Activated CD8-positive, alpha-beta memory T cell treated with anti-CD3 and anti-CD28 coated beads for 48 hours (primary cell): Measurements from ENCODE around the gene LMAN2.
A peak's percentile ranks its signal among the peaks of the same experiment; 100 is the strongest.
"Not testable (repeated sequence)": the region's sequence is repeated elsewhere in the genome, so short reads cannot be mapped to it uniquely, and the experiment has no call there.

Experiments
- DNase-seq, 3 experiments: peaks; one replicate each; pipeline ENCODE4 v3.0.0-alpha.2; 2020; ENCODE audit warnings: low read depth in 2 of 3, low spot score in 2 of 3

LMAN2 gene

DNA sequence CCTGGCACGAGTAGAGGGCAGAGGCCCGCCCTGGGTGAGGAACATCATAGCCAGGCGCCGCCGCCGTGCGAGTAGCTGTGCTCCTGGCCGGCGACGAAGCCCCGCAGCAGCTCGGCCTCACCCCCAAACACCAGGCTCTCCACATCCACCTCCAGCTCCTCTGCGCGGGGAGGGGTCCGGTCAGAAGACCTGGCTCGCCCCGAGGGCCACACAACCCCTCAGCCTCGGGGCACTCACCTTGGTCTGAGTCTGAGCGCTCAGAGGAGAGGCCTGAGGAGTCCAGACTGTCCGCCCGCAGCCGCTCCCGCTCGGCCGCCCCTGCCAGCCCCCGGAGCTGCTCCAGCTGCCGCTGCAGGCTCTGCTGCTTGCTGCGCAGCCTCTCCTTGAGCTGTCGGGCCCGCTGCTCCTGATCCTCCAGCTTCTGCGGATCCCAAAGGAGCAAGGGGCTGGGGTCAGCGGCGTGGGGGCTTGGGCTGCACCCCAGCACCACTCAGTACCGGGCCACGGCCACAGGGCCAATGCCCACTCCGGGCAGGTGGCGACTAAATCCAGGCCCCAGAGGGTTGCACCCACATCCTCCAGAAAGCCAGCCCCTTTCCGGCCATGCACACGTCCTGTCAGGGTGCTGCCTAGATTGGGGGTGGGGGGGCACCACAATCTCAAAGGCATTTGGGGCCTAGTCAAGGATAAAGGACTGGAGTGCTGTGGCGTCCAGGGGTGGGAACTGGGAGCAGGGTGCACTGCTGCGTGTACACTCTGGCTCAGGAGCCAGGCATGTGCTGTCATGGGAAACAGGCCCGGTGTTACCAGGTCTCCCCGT lies 43.7 kb downstream of the LMAN2 start:
- no peak for DNase-seq

DNA sequence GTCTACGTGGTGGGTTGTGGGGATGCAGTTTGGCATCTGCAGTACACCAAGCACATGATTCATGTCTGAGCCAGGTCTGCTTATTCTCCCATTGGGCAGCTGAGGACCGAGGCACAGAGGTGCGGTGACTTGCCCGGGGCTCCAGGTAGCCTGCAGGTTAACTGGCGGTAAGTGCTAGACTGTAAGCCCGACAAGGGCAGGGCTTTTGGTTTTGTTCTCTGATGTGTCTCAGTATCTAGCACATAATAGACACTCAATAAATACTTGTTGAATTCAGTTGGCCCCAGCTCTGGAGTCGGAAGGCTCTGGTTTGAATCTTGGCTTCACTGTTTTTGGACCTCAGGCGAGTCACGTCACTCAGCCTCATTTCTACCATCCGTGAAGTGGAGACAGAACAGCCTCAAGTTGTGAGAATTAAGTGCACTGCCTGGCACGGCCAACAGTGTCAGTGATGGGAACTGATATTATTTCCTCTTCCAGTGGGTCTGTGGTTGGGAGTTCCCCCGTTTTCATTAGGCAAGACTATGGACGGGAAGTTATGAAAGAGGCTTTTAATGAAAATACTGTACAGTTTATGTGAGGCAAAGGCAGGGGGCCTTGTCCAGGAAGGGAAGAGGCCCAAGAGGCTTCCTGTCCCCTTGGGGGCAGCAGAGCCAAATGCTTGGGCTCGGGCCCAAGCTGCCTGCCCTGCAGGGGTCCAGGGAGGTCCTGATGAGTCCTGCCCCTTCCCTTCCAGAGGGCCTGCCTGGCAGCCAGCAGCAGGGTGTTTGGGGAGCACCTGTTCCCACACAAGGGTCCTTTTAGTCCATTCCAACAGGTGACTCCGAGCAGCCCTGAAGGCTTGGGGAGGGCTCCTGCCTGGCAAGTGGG lies 44.6 kb downstream of the LMAN2 start:
- no peak for DNase-seq

DNA sequence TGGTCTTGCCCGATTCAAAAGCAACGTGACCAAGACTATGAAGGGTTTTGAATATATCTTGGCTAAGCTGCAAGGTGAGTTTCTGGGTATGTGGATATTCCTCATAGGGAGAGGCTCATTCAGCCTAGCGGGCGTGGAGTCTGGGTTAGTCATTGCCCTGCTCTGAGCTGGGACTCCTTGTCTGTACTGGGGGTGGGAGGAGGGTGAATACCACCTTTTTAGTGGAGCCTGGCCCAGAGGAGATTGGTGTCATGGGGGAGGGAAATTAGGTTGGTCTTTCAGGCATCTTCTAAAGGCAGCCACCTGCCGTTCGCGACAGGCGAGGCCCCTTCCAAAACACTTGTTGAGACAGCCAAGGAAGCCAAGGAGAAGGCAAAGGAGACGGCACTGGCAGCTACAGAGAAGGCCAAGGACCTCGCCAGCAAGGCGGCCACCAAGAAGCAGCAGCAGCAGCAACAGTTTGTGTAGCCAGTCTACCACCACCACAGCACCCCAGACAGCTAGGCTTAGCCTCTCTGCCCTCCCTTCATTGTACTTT lies 45.3 kb downstream of the LMAN2 start:
- DNase-seq = not testable (repeated sequence)

DNA sequence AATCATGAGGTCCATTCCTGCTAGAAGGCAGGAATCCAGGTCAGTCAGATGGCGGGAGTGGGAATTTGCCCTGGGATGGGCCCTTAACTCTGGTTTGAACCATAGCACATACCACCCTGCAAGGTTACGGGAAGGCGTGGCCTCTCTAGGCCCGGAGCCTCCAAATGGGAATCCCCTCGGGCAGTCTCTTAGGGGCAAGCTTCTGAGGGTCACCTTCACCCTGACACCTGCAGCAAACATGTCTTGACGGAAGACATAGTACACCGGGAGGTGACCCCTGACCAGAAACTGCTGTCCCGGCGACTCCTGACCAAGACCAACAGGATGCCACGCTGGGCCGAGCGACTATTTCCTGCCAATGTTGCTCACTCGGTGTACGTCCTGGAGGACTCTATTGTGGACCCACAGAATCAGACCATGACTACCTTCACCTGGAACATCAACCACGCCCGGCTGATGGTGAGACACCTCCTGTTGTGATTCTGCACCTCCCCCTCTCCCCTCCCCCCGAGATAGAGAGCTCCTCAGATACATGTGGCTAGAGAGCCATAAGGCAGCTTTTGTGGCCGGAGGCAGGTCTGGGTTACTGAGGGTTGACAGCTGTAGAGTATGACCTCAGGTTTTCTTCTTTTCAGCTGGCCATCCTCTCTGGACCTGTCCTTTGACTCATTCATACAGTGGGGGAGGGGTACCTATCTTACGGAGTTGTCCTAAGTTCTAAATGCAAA lies 46.9 kb downstream of the LMAN2 start:
- DNase-seq = no peak

DNA sequence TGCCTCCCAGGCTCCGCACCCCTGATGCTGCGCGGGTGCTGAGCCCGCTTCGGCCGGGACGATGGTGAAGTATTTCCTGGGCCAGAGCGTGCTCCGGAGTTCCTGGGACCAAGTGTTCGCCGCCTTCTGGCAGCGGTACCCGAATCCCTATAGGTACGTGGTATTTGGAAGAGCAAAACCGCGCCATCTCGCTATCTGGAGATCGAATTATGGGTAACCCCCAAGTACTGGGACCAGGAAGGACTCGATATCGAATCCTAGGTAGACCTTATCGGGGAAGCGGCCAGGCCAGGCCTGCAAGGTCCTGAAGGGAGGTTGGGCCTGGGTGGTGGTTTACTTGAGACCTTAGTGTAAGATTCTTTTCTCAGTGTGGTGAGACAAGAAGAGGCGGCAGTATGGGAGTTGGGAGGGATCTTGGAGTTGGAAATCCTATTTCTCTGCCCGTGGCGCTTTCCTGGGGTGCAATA lies 47.5 kb downstream of the LMAN2 start:
- no peak for DNase-seq

DNA sequence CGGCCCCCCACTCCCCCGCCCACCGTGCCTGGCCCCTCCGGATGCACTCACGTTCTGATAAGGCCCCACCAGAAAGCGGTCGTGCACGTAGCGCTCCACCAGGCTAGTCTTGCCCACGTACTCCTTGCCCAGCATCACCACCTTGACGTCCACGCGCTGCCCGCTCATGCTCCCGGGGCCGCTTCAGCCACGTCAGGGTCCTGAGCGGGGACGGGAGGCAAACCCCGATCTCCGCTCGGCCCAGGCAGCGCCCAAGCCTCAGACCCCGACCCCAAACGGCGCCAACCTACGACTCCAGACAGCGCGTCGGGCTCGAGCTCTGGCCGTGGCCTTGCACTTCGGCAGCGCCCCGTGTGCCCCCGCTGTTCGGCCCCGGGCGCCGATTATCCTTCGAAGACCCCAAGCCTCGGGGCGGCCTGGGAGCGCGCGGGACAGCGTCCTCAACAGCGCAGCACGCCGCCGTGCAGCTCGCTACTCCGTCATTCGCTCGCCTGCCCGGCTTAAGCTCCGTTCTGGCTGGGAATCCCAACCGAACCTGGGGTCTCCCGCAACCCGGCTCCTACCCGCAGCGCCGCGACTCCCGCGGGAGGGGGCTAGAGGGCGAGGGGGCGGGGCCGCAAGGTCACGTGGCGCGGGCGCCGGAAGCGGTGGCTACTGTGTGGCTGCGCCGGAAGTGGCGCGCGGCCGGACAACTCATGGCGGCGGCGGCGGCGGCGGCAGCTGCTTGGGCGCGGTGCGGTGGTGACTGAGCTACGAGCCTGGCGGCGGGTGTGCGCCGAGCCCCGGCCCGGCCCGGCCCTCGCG lies 48.1 kb downstream of the LMAN2 start, which contains the start of the genes PRELID1 and RAB24:
Gene PRELID1 (plus strand): TSS at position 679 of the 804 bp plus-strand sequence. CDS start 187 bp downstream, outside the sequence.
Gene RAB24 (minus strand): TSS at position 599 of the 804 bp plus-strand sequence. CDS start 431 bp downstream, at position 168.
- peak; percentile 80 to 85 (median 81) for DNase-seq

DNA sequence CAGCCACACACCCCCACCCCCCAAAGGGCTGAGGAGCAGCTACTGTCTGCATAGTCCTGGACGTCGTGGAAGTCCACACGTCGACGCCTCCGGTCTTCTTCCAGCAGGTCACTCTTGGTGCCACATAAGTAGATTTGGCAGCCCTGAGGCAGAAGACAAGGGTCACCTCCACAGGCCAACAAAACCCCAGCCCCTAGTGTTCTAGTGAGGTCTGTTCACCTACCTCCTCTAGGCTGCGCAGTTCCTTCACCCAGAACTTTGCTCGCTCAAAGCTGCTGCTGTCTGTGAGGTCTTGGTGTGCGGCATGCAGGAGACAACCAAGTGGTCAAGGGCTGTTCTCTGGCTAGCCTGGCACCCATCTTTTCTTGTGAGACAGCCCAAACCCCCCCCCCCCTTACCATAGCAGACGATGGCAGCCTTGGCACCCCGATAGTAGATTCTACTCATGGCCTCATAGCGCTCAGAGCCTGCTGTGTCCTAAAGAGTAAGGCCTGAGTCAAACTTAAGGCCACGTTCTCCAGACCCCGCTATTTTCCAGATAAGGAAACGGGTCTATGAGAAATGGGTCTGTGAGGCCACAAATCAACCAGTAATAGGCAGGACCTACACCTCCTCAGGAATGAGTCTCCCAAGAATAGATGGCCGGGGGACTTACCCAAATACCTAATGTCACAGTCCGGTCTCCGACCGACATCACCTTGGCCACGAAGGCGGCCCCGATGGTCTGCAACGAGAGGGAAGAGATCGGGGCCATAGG lies 48.9 kb downstream of the LMAN2 start:
- no peak for DNase-seq

DNA sequence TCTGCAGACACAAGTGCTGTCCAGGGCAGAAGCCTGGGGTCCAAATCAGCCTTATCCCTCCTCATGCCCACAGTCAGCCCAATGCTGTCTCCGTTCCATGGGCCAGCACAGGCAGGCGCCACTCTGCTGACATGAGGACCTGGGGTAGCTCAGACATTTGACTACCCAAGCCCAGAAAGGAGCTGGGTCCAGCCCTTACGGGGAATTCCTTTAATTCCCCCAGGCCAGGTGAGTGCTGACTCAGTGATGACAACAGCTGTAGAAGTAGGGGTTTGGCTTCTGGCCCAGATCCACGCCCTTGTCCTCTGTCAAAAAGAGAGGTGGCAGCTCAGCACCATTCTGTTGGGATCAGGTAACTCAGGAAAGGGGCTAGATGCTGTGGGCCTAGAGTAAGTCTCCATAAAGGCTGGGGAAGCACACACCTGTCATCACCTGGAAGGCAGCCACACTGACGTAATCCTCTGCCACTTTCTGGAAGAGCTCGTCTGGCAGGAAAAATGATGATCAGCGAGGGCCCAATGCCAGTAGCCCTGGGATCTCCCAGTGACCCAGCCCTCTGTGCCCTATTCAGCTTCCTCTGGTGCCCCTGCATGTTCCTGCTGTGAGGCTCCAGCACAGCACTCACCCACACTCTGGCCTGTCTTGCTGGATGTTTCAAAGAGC lies 49.8 kb downstream of the LMAN2 start:
- DNase-seq = no peak

DNA sequence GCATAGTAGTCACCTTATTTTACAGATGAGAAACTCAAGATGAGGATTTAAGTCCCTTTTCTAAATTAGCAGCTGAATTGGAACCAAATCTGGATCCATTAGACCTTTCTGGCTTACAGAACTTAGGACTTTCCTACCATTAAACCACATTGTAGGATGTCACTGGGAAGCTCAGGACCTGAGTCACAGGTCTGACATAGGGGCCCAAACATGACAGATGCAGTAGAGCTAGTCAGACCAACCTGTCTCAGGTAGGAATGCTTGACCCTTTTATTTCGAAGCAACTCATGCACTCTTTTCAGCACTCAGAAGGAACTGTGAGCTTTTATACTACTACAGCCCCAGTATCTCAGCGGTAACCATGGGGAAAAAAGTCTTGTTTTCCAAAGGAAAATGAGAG lies 50.5 kb downstream of the LMAN2 start:
- no peak for DNase-seq

DNA sequence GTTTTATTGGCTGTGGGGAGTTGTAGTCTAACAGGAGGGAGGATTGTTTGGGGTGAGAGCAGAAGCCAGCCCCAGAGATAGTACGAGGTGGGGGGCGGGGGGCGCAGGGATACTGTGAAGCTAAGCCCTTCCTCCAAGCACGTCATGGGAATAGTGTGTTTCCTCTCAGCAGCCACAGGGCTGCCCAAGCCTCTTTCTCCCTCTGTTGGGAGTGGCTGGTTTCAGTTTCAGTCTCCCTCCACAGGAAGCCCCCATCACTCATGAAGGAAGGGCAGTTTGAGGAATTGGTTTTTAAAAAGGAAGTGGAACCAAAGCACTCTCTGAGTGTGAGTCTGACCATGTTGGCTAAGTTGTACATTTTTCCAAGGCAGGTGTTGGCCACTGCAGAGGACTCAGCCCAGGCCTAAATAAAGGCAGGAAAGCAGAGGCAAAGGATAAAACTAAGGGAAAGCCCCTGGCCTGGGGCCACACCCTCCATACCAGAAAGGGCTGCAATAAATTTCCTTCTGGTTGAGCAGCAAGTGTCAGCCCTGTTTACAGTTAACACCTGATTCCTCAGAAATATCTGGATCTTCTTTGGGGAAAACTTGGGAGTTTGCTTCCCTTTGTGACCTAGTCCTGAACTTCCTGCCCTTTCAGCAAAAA lies 51.1 kb downstream of the LMAN2 start:
- DNase-seq = no peak

DNA sequence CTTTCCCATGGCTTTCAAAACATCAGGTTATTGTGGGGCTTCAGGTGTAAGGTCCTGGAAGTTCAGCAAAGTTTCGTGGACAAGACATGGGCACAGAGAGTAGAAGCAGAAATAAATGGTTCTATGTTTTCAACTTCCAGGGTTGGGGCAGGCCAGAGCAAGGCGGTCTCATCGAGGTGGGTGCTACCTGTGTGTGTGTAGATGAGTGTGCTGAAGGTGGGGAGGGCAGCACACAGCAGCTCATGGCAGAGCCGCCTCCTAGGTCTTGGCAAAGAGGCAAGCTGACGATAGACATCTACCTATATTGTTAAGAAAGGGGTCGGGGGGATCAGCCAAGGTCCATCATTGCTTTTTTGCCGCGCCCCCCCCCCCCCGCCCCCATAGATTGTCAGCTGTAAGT lies 51.8 kb downstream of the LMAN2 start:
- DNase-seq = no peak

DNA sequence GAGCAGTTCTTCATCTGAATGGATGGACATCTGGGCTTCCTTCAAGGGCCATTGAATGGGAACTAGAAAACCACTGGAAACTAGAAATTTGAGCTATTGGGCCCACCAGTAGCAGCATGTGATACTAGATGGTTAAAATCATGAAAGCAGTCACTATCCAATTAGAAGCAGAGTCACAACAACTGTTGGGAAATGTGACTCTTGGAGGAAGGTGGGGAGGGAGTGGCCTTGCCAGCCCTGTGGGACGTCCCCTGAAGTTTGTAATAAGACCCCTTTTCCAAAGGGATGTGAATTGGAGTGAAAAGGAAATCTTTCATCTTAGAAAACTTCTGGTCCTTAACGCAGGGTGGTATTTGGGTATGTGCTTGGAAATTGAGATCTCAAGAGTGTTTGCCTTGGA lies 53.5 kb downstream of the LMAN2 start:
- no peak for DNase-seq

DNA sequence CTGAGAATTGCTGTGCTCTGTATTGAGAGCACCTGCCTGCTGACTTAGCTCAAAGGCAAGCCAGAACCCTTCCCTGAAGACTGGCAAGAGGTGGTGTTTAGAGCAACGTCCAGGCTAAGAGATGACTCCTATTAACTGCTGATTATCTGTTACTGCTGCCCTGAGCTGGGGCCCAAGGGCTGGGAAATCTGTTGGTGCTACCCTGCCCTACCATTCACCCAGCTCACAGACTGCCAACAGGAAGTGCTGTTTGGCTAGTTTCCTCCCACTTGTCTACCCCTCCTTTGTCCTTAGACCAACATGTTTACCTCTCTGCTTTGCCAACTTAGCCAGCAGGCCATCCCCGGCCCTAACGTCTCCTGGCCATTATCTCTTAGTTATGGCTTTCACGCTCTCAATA lies 54.9 kb downstream of the LMAN2 start:
- no peak for DNase-seq

DNA sequence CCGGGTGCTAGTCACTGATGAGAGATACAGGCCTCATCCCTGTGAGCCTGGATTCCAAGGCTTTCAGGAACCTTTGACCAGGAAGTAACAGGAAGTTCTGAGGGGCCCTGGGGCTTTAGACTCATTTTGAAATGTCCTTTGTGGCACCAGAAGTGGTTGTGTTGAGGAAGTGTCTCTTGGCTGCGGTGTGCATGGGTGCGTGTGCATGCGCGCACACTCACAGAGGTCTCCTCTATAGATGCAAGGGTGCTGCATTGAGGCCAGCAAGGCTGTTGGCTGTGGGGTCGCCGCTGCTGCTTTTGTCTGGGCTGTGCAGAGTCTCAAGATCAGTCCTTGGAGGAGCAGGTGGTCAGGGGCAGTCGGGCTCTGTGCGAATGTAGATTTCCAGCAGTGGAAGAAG lies 55.5 kb downstream of the LMAN2 start:
- no peak for DNase-seq

DNA sequence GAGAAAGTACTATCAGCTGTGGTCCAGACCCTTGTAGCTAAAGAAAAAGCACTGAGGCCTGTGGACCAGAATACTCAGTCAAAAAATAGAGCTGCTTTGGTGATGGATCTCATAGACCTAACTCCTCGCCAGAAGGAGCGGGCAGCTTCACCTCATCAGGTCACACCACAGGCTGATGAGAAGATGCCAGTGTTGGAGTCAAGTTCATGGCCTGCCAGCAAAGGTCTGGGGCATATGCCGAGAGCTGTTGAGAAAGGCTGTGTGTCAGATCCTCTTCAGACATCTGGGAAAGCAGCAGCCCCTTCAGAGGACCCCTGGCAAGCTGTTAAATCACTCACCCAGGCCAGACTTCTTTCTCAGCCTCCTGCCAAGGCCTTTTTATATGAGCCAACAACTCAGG lies 56.8 kb downstream of the LMAN2 start:
- DNase-seq = no peak

DNA sequence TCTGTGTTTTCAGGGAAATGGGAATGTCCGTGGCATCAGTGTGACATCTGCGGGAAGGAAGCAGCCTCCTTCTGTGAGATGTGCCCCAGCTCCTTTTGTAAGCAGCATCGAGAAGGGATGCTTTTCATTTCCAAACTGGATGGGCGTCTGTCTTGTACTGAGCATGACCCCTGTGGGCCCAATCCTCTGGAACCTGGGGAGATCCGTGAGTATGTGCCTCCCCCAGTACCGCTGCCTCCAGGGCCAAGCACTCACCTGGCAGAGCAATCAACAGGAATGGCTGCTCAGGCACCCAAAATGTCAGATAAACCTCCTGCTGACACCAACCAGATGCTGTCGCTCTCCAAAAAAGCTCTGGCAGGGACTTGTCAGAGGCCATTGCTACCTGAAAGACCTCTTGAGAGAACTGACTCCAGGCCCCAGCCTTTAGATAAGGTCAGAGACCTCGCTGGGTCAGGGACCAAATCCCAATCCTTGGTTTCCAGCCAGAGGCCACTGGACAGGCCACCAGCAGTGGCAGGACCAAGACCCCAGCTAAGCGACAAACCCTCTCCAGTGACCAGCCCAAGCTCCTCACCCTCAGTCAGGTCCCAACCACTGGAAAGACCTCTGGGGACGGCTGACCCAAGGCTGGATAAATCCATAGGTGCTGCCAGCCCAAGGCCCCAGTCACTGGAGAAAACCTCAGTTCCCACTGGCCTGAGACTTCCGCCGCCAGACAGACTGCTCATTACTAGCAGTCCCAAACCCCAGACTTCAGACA lies 57.5 kb downstream of the LMAN2 start:
- DNase-seq = no peak

DNA sequence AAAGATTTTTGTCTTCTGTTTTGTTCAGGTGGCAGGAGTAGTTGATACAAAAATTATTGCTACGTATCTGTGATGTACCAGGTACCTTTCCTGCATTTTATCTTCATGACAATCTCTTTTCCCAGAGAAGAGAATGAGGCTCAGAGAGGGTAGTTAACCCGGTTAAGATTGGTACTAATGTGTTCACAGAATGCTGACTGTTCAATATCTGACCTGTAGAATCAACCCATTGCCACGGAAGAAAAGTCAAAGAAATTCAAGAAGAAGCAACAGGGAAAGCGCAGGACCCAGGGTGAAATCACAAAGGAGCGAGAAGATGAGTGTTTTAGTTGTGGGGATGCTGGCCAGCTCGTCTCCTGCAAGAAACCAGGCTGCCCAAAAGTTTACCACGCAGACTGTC lies 59.7 kb downstream of the LMAN2 start:
- DNase-seq = no peak
